SK-N-MC (cell line): Measurements from ENCODE around the gene NAPG.
"Not testable (repeated sequence)": the region's sequence is repeated elsewhere in the genome, so short reads cannot be mapped to it uniquely, and the experiment has no call there.

Experiments
- FOXP2 ChIP-seq: optimal IDR thresholded peaks from 2 replicates; pipeline ENCODE3; 2011; ENCODE audit warnings: mild to moderate bottlenecking, moderate library complexity; ENCODE audit not compliant: insufficient read depth; ENCODE audit errors: extremely low read length, control extremely low read depth
- POLR2AphosphoS5 ChIP-seq: IDR thresholded peaks from 2 replicates; pipeline ENCODE4 v1.6.1; 2012; ENCODE audit warnings: mild to moderate bottlenecking, low read depth, low read length, borderline replicate concordance

- not testable (repeated sequence) for TF ChIP-seq POLR2AphosphoS5, FOXP2
These were observed 71.9 kb downstream of the NAPG start for GRCh38 chr18:10597695-10598094.
